HG02973 (cell line): ENCODE results near the gene ADIPOR2.

Experiments used
- ATAC-seq: cut with Tn5 transposase; IDR thresholded peaks from one replicate; pipeline ENCODE4 v1.9.1; 2021; ENCODE audit warnings: moderate library complexity; ENCODE audit not compliant: unreplicated experiment

The ADIPOR2 gene

GRCh38 chr12:1768615-1769014 lies 77.7 kb downstream of the ADIPOR2 start:
- no peak for ATAC-seq

- no peak for ATAC-seq
Observed at GRCh38 chr12:1769809-1770494, 79.1 kb downstream of the ADIPOR2 start.

GRCh38 chr12:1773937-1774655 lies 83.2 kb downstream of the ADIPOR2 start:
- ATAC-seq = no peak

GRCh38 chr12:1776170-1776921 lies 85.5 kb downstream of the ADIPOR2 start:
- ATAC-seq = no peak

GRCh38 chr12:1777798-1778197 lies 86.9 kb downstream of the ADIPOR2 start:
- ATAC-seq = no peak

- ATAC-seq = no peak
Observed at GRCh38 chr12:1778911-1779310, 88.0 kb downstream of the ADIPOR2 start.

- ATAC-seq = no peak
Observed at GRCh38 chr12:1779783-1780182, 88.9 kb downstream of the ADIPOR2 start.

GRCh38 chr12:1781772-1782171 lies 90.9 kb downstream of the ADIPOR2 start:
- no peak for ATAC-seq

- ATAC-seq = no peak
Observed at GRCh38 chr12:1782215-1782614, 91.3 kb downstream of the ADIPOR2 start.

GRCh38 chr12:1787714-1788113 lies 96.8 kb downstream of the ADIPOR2 start:
- ATAC-seq = no peak

- ATAC-seq = no peak
Observed at GRCh38 chr12:1790444-1790843, 99.6 kb downstream of the ADIPOR2 start.

- no peak for ATAC-seq
Observed at GRCh38 chr12:1791104-1791841, 100.4 kb downstream of the ADIPOR2 start.

GRCh38 chr12:1792406-1792805 lies 101.5 kb downstream of the ADIPOR2 start:
- ATAC-seq = no peak

GRCh38 chr12:1793426-1794210 lies 102.7 kb downstream of the ADIPOR2 start:
- no peak for ATAC-seq

- no peak for ATAC-seq
Observed at GRCh38 chr12:1794440-1795090, 103.7 kb downstream of the ADIPOR2 start.

- no peak for ATAC-seq
Observed at GRCh38 chr12:1795221-1795784, 104.4 kb downstream of the ADIPOR2 start.

- peak; percentile 83 for ATAC-seq
Observed at GRCh38 chr12:1795785-1796514, 105.1 kb downstream of the ADIPOR2 start.

- ATAC-seq = peak; percentile 7
Observed at GRCh38 chr12:1796515-1797010, 105.7 kb downstream of the ADIPOR2 start.
